IMR-90 (cell line): ENCODE results near the gene CCL5. TPM values are rescaled to one million over a fixed set of nuclear protein-coding genes. Genes with fewer than 3 reads are reported as not detected.

ENCODE experiments used
- ATAC-seq: fragments of 200-7000 bp; cut with Tn5 transposase; 2 replicates; pipeline ENCODE4 v1.9.1; 2020; ENCODE audit warnings: low read depth, mild to moderate bottlenecking, moderate library complexity
- BruUV-seq: library from RNA; stranded (reverse); fragments of 400-500 nt; replicated peaks from 2 replicates; lab custom pipeline; 2021; lab: Mats Ljungman, UMichigan
- CTCF ChIA-PET: fragments of 300-600 bp; formaldehyde crosslinking; extraction: SDS; loops from one replicate; lab custom pipeline; 2021; ENCODE audit warnings: antibody characterized with exemption; lab: Yijun Ruan, JAX
- POLR2A ChIA-PET: fragments of 300-600 bp; sonication (Branson Sonifier 250); formaldehyde crosslinking; loops from one replicate; lab custom pipeline; 2022; ENCODE audit warnings: antibody characterized with exemption; ENCODE audit not compliant: unreplicated experiment; lab: Charles Lee
- DNase-seq: peaks from one replicate; pipeline ENCODE4 v3.0.0; 2013
- H2AFZ ChIP-seq: replicated peaks from 2 replicates; pipeline ENCODE3; 2013; ENCODE audit warnings: low read length, mild to moderate bottlenecking; ENCODE audit not compliant: poor library complexity
- H2AK5ac ChIP-seq: 2 replicates; pipeline ENCODE4 v1.6.1; 2013; ENCODE audit warnings: low read depth, low read length, inconsistent platforms
- H2AK9ac ChIP-seq: replicated peaks from 2 replicates; pipeline ENCODE3; 2013; ENCODE audit warnings: mild to moderate bottlenecking, low read depth, low read length, moderate library complexity; ENCODE audit not compliant: poor library complexity
- H2BK120ac ChIP-seq: 2 replicates; pipeline ENCODE4 v1.6.1; 2013; ENCODE audit warnings: low read depth, low read length, inconsistent platforms
- H2BK15ac ChIP-seq: 3 replicates; pipeline ENCODE4 v1.6.1; 2013; ENCODE audit warnings: low read depth, low read length, inconsistent platforms
- H2BK20ac ChIP-seq: 2 replicates; pipeline ENCODE4 v1.6.1; 2013; ENCODE audit warnings: low read depth, mild to moderate bottlenecking, inconsistent platforms, low read length, moderate library complexity
- H2BK5ac ChIP-seq: 2 replicates; pipeline ENCODE4 v1.6.1; 2013; ENCODE audit warnings: mild to moderate bottlenecking, low read depth, low read length, inconsistent platforms; ENCODE audit not compliant: poor library complexity, severe bottlenecking
- H3K14ac ChIP-seq: replicated peaks from 2 replicates; pipeline ENCODE4 v1.6.1; 2013; ENCODE audit warnings: low read depth, low read length, inconsistent platforms
- H3K18ac ChIP-seq: 2 replicates; pipeline ENCODE4 v1.6.1; 2013; ENCODE audit warnings: low read depth, low read length, control low read depth
- H3K23ac ChIP-seq: 2 replicates; pipeline ENCODE4 v1.6.1; 2013; ENCODE audit warnings: low read depth, low read length, inconsistent platforms
- H3K27ac ChIP-seq: 2 replicates; pipeline ENCODE4 v1.5.1; 2013; ENCODE audit warnings: mild to moderate bottlenecking, control low read depth, low read length; ENCODE audit not compliant: insufficient read depth
- H3K27me3 ChIP-seq: 2 replicates; pipeline ENCODE4 v1.6.1; 2013; ENCODE audit warnings: low read length; ENCODE audit not compliant: control insufficient read depth, insufficient read depth
- H3K36me3 ChIP-seq: 2 replicates; pipeline ENCODE4 v1.6.1; 2013; ENCODE audit warnings: low read length, mixed read lengths; ENCODE audit not compliant: control insufficient read depth, insufficient read depth
- H3K4ac ChIP-seq: 2 replicates; pipeline ENCODE4 v1.6.1; 2013; ENCODE audit warnings: low read depth, low read length, inconsistent platforms
- H3K4me1 ChIP-seq: 2 replicates; pipeline ENCODE4 v1.6.1; 2013; ENCODE audit warnings: low read length, mixed read lengths; ENCODE audit not compliant: control insufficient read depth, insufficient read depth
- H3K4me2 ChIP-seq: 2 replicates; pipeline ENCODE4 v1.6.1; 2013; ENCODE audit warnings: low read depth, mild to moderate bottlenecking, control low read depth, low read length, moderate library complexity
- H3K4me3 ChIP-seq: 2 replicates; pipeline ENCODE4 v1.5.1; 2013; ENCODE audit warnings: low read depth, mild to moderate bottlenecking, control low read depth, low read length, moderate library complexity; ENCODE audit not compliant: insufficient read depth
- H3K56ac ChIP-seq: 2 replicates; pipeline ENCODE4 v1.6.1; 2013; ENCODE audit warnings: low read length, inconsistent platforms; ENCODE audit not compliant: insufficient read depth; ENCODE audit errors: extremely low read depth
- H3K79me1 ChIP-seq, 2 experiments: 2 replicates each; pipeline ENCODE4 v1.6.1; 2013; ENCODE audit warnings: low read length in 2 of 2, inconsistent platforms in 1 of 2, low read depth in 1 of 2
- H3K9ac ChIP-seq: 2 replicates; pipeline ENCODE4 v1.6.1; 2013; ENCODE audit warnings: low read depth, low read length, control low read depth
- H3K9me1 ChIP-seq: 2 replicates; pipeline ENCODE4 v1.6.1; 2013; ENCODE audit warnings: low read length, inconsistent platforms; ENCODE audit not compliant: insufficient read depth
- H3K9me3 ChIP-seq: 2 replicates; pipeline ENCODE4 v1.6.1; 2013; ENCODE audit warnings: low read length; ENCODE audit not compliant: control insufficient read depth, insufficient read depth
- H4K20me1 ChIP-seq: 2 replicates; pipeline ENCODE4 v1.6.1; 2013; ENCODE audit warnings: low read length, inconsistent platforms; ENCODE audit not compliant: insufficient read depth
- H4K5ac ChIP-seq: 2 replicates; pipeline ENCODE4 v1.6.1; 2013; ENCODE audit warnings: mild to moderate bottlenecking, low read depth, low read length, control low read depth
- H4K8ac ChIP-seq, 2 experiments: 2 replicates each; pipeline ENCODE4 v1.6.1; 2013; ENCODE audit warnings: low read depth in 2 of 2, low read length in 2 of 2, control low read depth in 1 of 2, inconsistent platforms in 1 of 2
- H4K91ac ChIP-seq: 2 replicates; pipeline ENCODE4 v1.6.1; 2013; ENCODE audit warnings: low read depth, low read length, inconsistent platforms; ENCODE audit not compliant: insufficient read depth
- BHLHE40 ChIP-seq: fragments of 150-350 bp; IDR thresholded peaks from 2 replicates; pipeline ENCODE4 v1.6.1; 2016; ENCODE audit warnings: mild to moderate bottlenecking, low read depth, low read length
- CEBPB ChIP-seq: IDR thresholded peaks from 2 replicates; pipeline ENCODE4 v1.6.1; 2012; ENCODE audit warnings: low read depth, low read length, improper control_type of control experiment
- CTCF ChIP-seq: conservative IDR thresholded peaks from 2 replicates; pipeline ENCODE4 v1.5.1; 2012; ENCODE audit warnings: mild to moderate bottlenecking, low read depth, low read length, improper control_type of control experiment
- ELK1 ChIP-seq: fragments of 150-350 bp; IDR thresholded peaks from 2 replicates; pipeline ENCODE4 v1.6.1; 2016; ENCODE audit warnings: low read depth, mild to moderate bottlenecking, low read length, moderate library complexity, borderline replicate concordance
- FOS ChIP-seq: fragments of 150-350 bp; IDR thresholded peaks from 2 replicates; pipeline ENCODE4 v1.6.1; 2016; ENCODE audit warnings: low read depth, low read length
- MAZ ChIP-seq: IDR thresholded peaks from 2 replicates; pipeline ENCODE4 v1.6.1; 2012; ENCODE audit warnings: low read depth, mild to moderate bottlenecking, low read length, improper control_type of control experiment, moderate library complexity, borderline replicate concordance
- NFE2L2 ChIP-seq: fragments of 150-350 bp; IDR thresholded peaks from 2 replicates; pipeline ENCODE4 v1.6.1; 2016; ENCODE audit warnings: low read depth, mild to moderate bottlenecking, low read length
- RCOR1 ChIP-seq: IDR thresholded peaks from 2 replicates; pipeline ENCODE4 v1.6.1; 2012; ENCODE audit warnings: mild to moderate bottlenecking, low read length, improper control_type of control experiment; ENCODE audit not compliant: insufficient replicate concordance
- USF2 ChIP-seq: fragments of 150-350 bp; IDR thresholded peaks from 2 replicates; pipeline ENCODE4 v1.6.1; 2017; ENCODE audit warnings: mild to moderate bottlenecking, antibody characterized with exemption, low read length, low read depth
- WGBS, 2 experiments: methylation state at CpG; one replicate each; pipeline versions ENCODE4 v1.1.5 to v1.1.7; 2013; ENCODE audit warnings: missing lambda C conversion rate in 2 of 2; ENCODE audit not compliant: insufficient read length in 1 of 2; ENCODE audit errors: extremely low coverage in 2 of 2; 5-methylcytosine and 5-hydroxymethylcytosine counted together
- dilution Hi-C: fragments of 300-500 bp; cut with HindIII; formaldehyde crosslinking; loops from one replicate; pipeline ENCODE4 v1.14.3; 2018; ENCODE audit warnings: low sequenced_read_pairs; ENCODE audit not compliant: unreplicated experiment
- in situ Hi-C: fragments of 300-500 bp; cut with MboI; formaldehyde crosslinking; loops from 3 replicates; pipeline ENCODE4 v1.14.3; 2019; ENCODE audit warnings: low sequenced_read_pairs, inconsistent platforms, mixed read lengths
- intact Hi-C: fragments of 100-400 bp; cut with micrococcal nuclease; formaldehyde crosslinking; loops from 2 replicates; pipeline ENCODE4 v1.10.0; 2022
- polyA plus RNA-seq, 3 experiments: library from polyadenylated mRNA; depleted of rRNA; stranded (reverse); fragments of >200 nt; gene quantifications; 2 replicates each; pipeline ENCODE4 v1.2.3, GENCODE V29; 2012; ENCODE audit warnings: low replicate concordance in 1 of 3
- total RNA-seq: library from RNA; depleted of rRNA; stranded (reverse); fragments of >200 nt; gene quantifications from 2 replicates; pipeline ENCODE4 v1.2.3, GENCODE V29; 2012

Gene CCL5
- total and polyA plus RNA-seq, 2 of the 4 experiments (the other 2 are of a cell fraction): not detected

- H4K8ac ChIP-seq: no peak overlapping the region
- H4K20me1 ChIP-seq: no peaks in the 10 kb centered on the region
- H2BK15ac ChIP-seq: no peak overlapping the region
- H3K9me1 ChIP-seq: no peaks in the 10 kb centered on the region
- in situ Hi-C loops: no loop called here
- H2AK5ac ChIP-seq: no peak overlapping the region
- ChIA-PET CTCF (no interaction called here), POLR2A (no interaction called here)
- ATAC-seq: no peak
- no peak overlapping the region for H2AFZ ChIP-seq
- H3K79me1 ChIP-seq: no peaks in the 10 kb centered on the region
- no peak overlapping the region for H2BK20ac ChIP-seq
- WGBS, 2 experiments: no CpG with 5 or more reads among the region's 5 CpGs
- no peak overlapping the region for H2BK120ac ChIP-seq
- H4K5ac ChIP-seq: no peak overlapping the region
- H3K56ac ChIP-seq: no peak overlapping the region
- H3K27ac ChIP-seq: no peak overlapping the region
- DNase-seq: no peak
- H4K91ac ChIP-seq: no peak overlapping the region
- peaks cover 4% of the 10 kb centered on the region for H3K27me3 ChIP-seq
- no peak overlapping the region for H3K4me3 ChIP-seq
- no peak overlapping the region for H3K14ac ChIP-seq
- no peak overlapping the region for H3K4ac ChIP-seq
- H3K18ac ChIP-seq: no peak overlapping the region
- intact Hi-C loops: no loop called here
- H3K23ac ChIP-seq: no peak overlapping the region
- TF ChIP-seq MAZ: no peak
- TF ChIP-seq BHLHE40: no peak
- TF ChIP-seq RCOR1: no peak
- TF ChIP-seq CEBPB: no peak
- no peak for TF ChIP-seq CTCF
- no peak for TF ChIP-seq USF2
- no peak for TF ChIP-seq FOS
- TF ChIP-seq NFE2L2: no peak
- TF ChIP-seq ELK1: no peak
- no peak overlapping the region for H3K4me2 ChIP-seq
- H3K9me3 ChIP-seq: no peaks in the 10 kb centered on the region
- no peaks in the 10 kb centered on the region for H3K36me3 ChIP-seq
- no peak overlapping the region for H2AK9ac ChIP-seq
- H3K9ac ChIP-seq: no peak overlapping the region
- no TSS peak for BruUV-seq
- dilution Hi-C loops: no loop called here
- H3K4me1 ChIP-seq: no peaks in the 10 kb centered on the region
- H2BK5ac ChIP-seq: no peak overlapping the region
Observed at GRCh38 chr17:35903451-35903850, 23.3 kb upstream of the CCL5 start.
